Muscle layer of colon (tissue), 2 donors: ENCODE measurements around the gene SATB1.
"Not testable (repeated sequence)": the region's sequence is repeated elsewhere in the genome, so short reads cannot be mapped to it uniquely, and the experiment has no call there.

ENCODE experiments used
- H3K27ac ChIP-seq: one replicate; pipeline ENCODE4 v1.7.0; 2013; ENCODE audit warnings: low read depth, mild to moderate bottlenecking, low read length, moderate library complexity
- H3K27me3 ChIP-seq, 2 donors: one replicate each; pipeline ENCODE4 v1.7.0; 2013; ENCODE audit warnings: low read length in 2 of 2, mild to moderate bottlenecking in 2 of 2; ENCODE audit not compliant: insufficient read depth in 2 of 2, control insufficient read depth in 1 of 2
- H3K36me3 ChIP-seq: one replicate; pipeline ENCODE4 v1.7.0; 2013; ENCODE audit warnings: mild to moderate bottlenecking, low read length; ENCODE audit not compliant: insufficient read depth
- H3K4me1 ChIP-seq: one replicate; pipeline ENCODE4 v1.7.0; 2013; ENCODE audit warnings: mild to moderate bottlenecking, low read length; ENCODE audit not compliant: insufficient read depth
- H3K4me3 ChIP-seq, 2 donors: one replicate each; pipeline ENCODE4 v1.7.0; 2013; ENCODE audit warnings: low read length in 2 of 2, low read depth in 1 of 2, mild to moderate bottlenecking in 1 of 2, moderate library complexity in 1 of 2
- H3K9ac ChIP-seq: one replicate; pipeline ENCODE4 v1.7.0; 2013; ENCODE audit warnings: low read length
- H3K9me3 ChIP-seq: one replicate; pipeline ENCODE4 v1.7.0; 2013; ENCODE audit warnings: mild to moderate bottlenecking, low read length
- donor health status: abdominal sarcoma.
- donor health status: Adenocarcinoma of cecum.

Gene SATB1

GRCh38 chr3:18424729-18425640 is at the start of gene SATB1:
SATB1 (minus strand) TSS chr3:18425339; CDS start chr3:18420967, 4,372 bp downstream.
- Histone ChIP-seq H3K36me3 (peaks cover 6% of the 10 kb centered on the region), H3K4me3 (peak within 1 kb of the TSS; percentile 91 to 97), H3K4me1 (peaks cover 10% of the 10 kb centered on the region), H3K9ac (peak within 1 kb of the TSS; percentile 59), H3K27me3 (no peaks in the 10 kb centered on the region), H3K9me3 (no peaks in the 10 kb centered on the region), H3K27ac (peak within 1 kb of the TSS; percentile 94)

GRCh38 chr3:18474202-18474601 is 49.1 kb upstream of the SATB1 start:
- H3K4me3 ChIP-seq: no peak overlapping the region
- no peak overlapping the region for H3K9ac ChIP-seq
- H3K9me3 ChIP-seq: no peaks in the 10 kb centered on the region
- no peak overlapping the region for H3K27ac ChIP-seq
- H3K36me3 ChIP-seq: no peaks in the 10 kb centered on the region
- no peaks in the 10 kb centered on the region for H3K27me3 ChIP-seq
- H3K4me1 ChIP-seq: no peaks in the 10 kb centered on the region

- Histone ChIP-seq H3K36me3 (no peaks in the 10 kb centered on the region), H3K4me1 (no peaks in the 10 kb centered on the region)
Measured at GRCh38 chr3:18469775-18470174, 44.6 kb upstream of the SATB1 start.

GRCh38 chr3:18466136-18466535 is 41.0 kb upstream of the SATB1 start:
- H3K4me1 ChIP-seq: no peaks in the 10 kb centered on the region
- no peaks in the 10 kb centered on the region for H3K9me3 ChIP-seq
- no peak overlapping the region for H3K9ac ChIP-seq
- no peaks in the 10 kb centered on the region for H3K27me3 ChIP-seq
- H3K4me3 ChIP-seq: no peak overlapping the region
- H3K27ac ChIP-seq: no peak overlapping the region
- no peaks in the 10 kb centered on the region for H3K36me3 ChIP-seq

More at GRCh38 chr3:18469775-18470174, 44.6 kb upstream of the SATB1 start:
- no peak overlapping the region for H3K4me3 ChIP-seq
- H3K27ac ChIP-seq: no peak overlapping the region
- H3K27me3 ChIP-seq: no peaks in the 10 kb centered on the region
- H3K9me3 ChIP-seq: no peaks in the 10 kb centered on the region
- H3K9ac ChIP-seq: no peak overlapping the region

GRCh38 chr3:18454766-18455165 is 29.6 kb upstream of the SATB1 start:
- Histone ChIP-seq H3K9me3 (no peaks in the 10 kb centered on the region), H3K4me3 (no peak overlapping the region), H3K9ac (no peak overlapping the region), H3K4me1 (no peaks in the 10 kb centered on the region), H3K27me3 (no peaks in the 10 kb centered on the region), H3K36me3 (no peaks in the 10 kb centered on the region), H3K27ac (no peak overlapping the region)

GRCh38 chr3:18449618-18450017 is 24.5 kb upstream of the SATB1 start:
- H3K27me3 ChIP-seq, H3K36me3 ChIP-seq, H3K9me3 ChIP-seq, H3K9ac ChIP-seq, H3K4me3 ChIP-seq, H3K4me1 ChIP-seq, H3K27ac ChIP-seq: not testable (repeated sequence)

- H3K9ac ChIP-seq: no peak overlapping the region
- no peaks in the 10 kb centered on the region for H3K9me3 ChIP-seq
- no peak overlapping the region for H3K27ac ChIP-seq
- no peak overlapping the region for H3K4me3 ChIP-seq
- peaks cover 16% of the 10 kb centered on the region for H3K4me1 ChIP-seq
- peaks cover 0 to 4% of the 10 kb centered on the region in 2 donors for H3K27me3 ChIP-seq
- H3K36me3 ChIP-seq: no peaks in the 10 kb centered on the region
Measured at GRCh38 chr3:18447720-18448119, 22.6 kb upstream of the SATB1 start.

- H3K27ac ChIP-seq: peak overlapping the region; percentile 82
- no peaks in the 10 kb centered on the region for H3K9me3 ChIP-seq
- H3K36me3 ChIP-seq: no peaks in the 10 kb centered on the region
- H3K4me3 ChIP-seq: peak overlapping the region; percentile 84 to 88
- H3K9ac ChIP-seq: no peak overlapping the region
- peaks cover 16% of the 10 kb centered on the region for H3K4me1 ChIP-seq
- peaks cover 0 to 4% of the 10 kb centered on the region in 2 donors for H3K27me3 ChIP-seq
Measured at GRCh38 chr3:18446149-18446825, 21.1 kb upstream of the SATB1 start.

- peaks cover 0 to 4% of the 10 kb centered on the region in 2 donors for H3K27me3 ChIP-seq
- peak overlapping the region; percentile 82 for H3K27ac ChIP-seq
- peaks cover 16% of the 10 kb centered on the region for H3K4me1 ChIP-seq
- H3K36me3 ChIP-seq: no peaks in the 10 kb centered on the region
- peak overlapping the region; percentile 84 to 88 for H3K4me3 ChIP-seq
- H3K9ac ChIP-seq: peak overlapping the region; percentile 61
- H3K9me3 ChIP-seq: no peaks in the 10 kb centered on the region
Measured at GRCh38 chr3:18445401-18446148, 20.4 kb upstream of the SATB1 start.

GRCh38 chr3:18444595-18445400 is 19.7 kb upstream of the SATB1 start:
- peak overlapping the region; percentile 88 to 95 for H3K4me3 ChIP-seq
- peaks cover 16% of the 10 kb centered on the region for H3K4me1 ChIP-seq
- H3K9me3 ChIP-seq: no peaks in the 10 kb centered on the region
- H3K9ac ChIP-seq: peak overlapping the region; percentile 75
- peaks cover 0 to 4% of the 10 kb centered on the region in 2 donors for H3K27me3 ChIP-seq
- peak overlapping the region; percentile 90 for H3K27ac ChIP-seq
- H3K36me3 ChIP-seq: no peaks in the 10 kb centered on the region
